ENCODE data around the gene MCRIP1.
A peak's percentile ranks its signal among the peaks of the same experiment; 100 is the strongest.
"Not testable (repeated sequence)": the region's sequence is repeated elsewhere in the genome, so short reads cannot be mapped to it uniquely, and the experiment has no call there.

The MCRIP1 gene

DNA sequence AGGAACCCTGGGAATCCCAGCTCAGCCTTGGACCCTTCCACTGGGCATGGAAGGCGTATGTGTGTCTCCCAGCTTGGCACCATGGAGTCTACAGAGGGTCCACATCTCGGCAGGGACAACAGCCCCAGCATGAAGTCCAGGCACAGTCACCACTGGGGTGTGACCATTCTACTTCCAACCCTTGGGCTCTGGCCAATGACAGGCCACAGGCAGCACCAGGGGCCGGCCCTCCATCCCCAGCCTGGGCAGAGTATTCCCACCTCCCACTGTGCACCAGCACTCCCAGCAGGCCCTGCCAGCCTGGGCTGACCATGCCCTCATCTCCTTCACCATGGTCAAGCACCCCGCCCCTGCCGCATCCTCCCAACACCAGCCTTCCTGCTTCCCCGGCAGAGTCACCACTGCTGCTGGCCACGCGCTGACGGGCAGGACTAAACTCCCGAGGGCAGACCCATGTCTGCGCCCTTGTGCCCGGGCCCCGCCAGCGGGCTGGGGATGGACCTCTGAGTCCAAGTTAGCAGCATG, 11.3 kb upstream of the MCRIP1 start:
- Histone ChIP-seq H3K4me1 (ENCODE audit: control insufficient read depth, insufficient read depth, low read length) (peaks cover 15% of the 10 kb centered on the region), H3K4me2 (ENCODE audit: low read length) (no peak overlapping the region), H3K36me3 (ENCODE audit: insufficient read depth, low read length) (peaks cover 61% of the 10 kb centered on the region), H3K27me3 (ENCODE audit: control insufficient read depth, insufficient read depth, low read length) (no peaks in the 10 kb centered on the region), H3K9ac (ENCODE audit: low read depth, low read length) (no peak overlapping the region), H3K9me3 (replicated peaks; ENCODE audit: low read length) (no peaks in the 10 kb centered on the region), H3K4me3 (ENCODE audit: low read length) (no peak overlapping the region)

DNA sequence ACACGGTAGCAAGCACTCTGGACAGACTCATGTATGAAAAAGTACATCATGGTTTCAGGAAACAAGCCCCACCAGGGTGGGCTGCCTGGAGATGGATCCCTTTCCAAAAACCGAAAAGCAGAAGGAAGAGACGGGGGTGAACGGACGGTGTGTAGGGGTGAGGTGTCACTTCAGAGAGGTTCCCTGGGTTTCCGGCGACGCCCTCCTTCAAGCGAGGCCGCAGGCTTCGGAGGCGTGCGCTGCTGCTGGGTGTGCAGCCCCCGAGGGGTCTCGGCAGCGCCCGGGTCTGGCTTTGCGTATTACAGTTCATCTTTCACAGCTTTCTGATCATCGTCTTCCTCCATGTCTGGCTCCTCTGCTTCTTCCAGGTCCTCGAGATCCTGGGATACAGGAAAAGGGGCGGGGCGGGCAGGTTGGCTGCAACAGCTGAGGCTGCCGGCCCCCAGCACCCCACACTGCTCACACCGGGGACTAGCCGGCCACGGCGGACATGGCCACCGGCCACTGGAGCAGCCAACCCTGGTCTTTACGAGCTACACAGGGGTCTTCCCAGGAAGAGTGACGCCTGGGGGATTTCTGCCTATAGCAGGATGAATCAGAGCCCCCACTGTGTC, 10.7 kb upstream of the MCRIP1 start:
- Histone ChIP-seq H3K9me3 (replicated peaks; ENCODE audit: low read length) (no peaks in the 10 kb centered on the region), H3K36me3 (ENCODE audit: insufficient read depth, low read length) (peaks cover 61% of the 10 kb centered on the region), H3K4me1 (ENCODE audit: control insufficient read depth, insufficient read depth, low read length) (peaks cover 15% of the 10 kb centered on the region), H3K4me2 (ENCODE audit: low read length) (no peak overlapping the region), H3K9ac (ENCODE audit: low read depth, low read length) (no peak overlapping the region), H3K4me3 (ENCODE audit: low read length) (no peak overlapping the region), H3K27me3 (ENCODE audit: control insufficient read depth, insufficient read depth, low read length) (no peaks in the 10 kb centered on the region)

GRCh38 chr17:81842725-81843504, 9.8 kb upstream of the MCRIP1 start:
- Histone ChIP-seq H3K4me1 (ENCODE audit: control insufficient read depth, insufficient read depth, low read length) (peaks cover 15% of the 10 kb centered on the region), H3K4me2 (ENCODE audit: low read length) (no peak overlapping the region), H3K27me3 (ENCODE audit: control insufficient read depth, insufficient read depth, low read length) (no peaks in the 10 kb centered on the region), H3K36me3 (ENCODE audit: insufficient read depth, low read length) (peaks cover 57% of the 10 kb centered on the region), H3K9ac (ENCODE audit: low read depth, low read length) (no peak overlapping the region), H3K9me3 (replicated peaks; ENCODE audit: low read length) (no peaks in the 10 kb centered on the region), H3K4me3 (ENCODE audit: low read length) (no peak overlapping the region)

DNA sequence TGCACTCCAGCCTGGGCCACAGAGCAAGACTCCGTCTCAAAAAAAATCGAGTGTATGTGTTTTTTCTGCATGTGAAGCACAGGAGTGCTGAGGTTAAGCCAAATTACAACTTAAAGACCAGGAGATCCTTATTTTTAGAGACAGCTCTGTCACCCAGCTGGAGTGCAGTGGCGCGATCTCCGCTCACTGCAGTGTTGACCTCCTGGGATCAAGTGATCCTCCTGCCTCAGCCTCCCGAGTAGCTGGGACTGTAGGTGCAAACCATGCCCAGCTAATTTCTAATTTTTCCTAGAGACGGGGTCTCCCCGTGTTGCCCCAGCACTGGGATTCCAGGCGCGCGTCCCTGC, 9.3 kb upstream of the MCRIP1 start:
- Histone ChIP-seq H3K9ac (ENCODE audit: low read depth, low read length) (no peak overlapping the region), H3K9me3 (replicated peaks; ENCODE audit: low read length) (no peaks in the 10 kb centered on the region), H3K4me1 (ENCODE audit: control insufficient read depth, insufficient read depth, low read length) (peaks cover 15% of the 10 kb centered on the region), H3K4me2 (ENCODE audit: low read length) (no peak overlapping the region), H3K36me3 (ENCODE audit: insufficient read depth, low read length) (peaks cover 54% of the 10 kb centered on the region), H3K4me3 (ENCODE audit: low read length) (no peak overlapping the region), H3K27me3 (ENCODE audit: control insufficient read depth, insufficient read depth, low read length) (no peaks in the 10 kb centered on the region)

GRCh38 chr17:81841866-81842265, 8.8 kb upstream of the MCRIP1 start:
- H3K9ac ChIP-seq (ENCODE audit: low read depth, low read length), result no peak overlapping the region
- H3K4me3 ChIP-seq (ENCODE audit: low read length), result no peak overlapping the region
- peaks cover 15% of the 10 kb centered on the region for H3K4me1 ChIP-seq (ENCODE audit: control insufficient read depth, insufficient read depth, low read length)
- no peak overlapping the region for H3K4me2 ChIP-seq (ENCODE audit: low read length)
- no peaks in the 10 kb centered on the region for H3K9me3 ChIP-seq (replicated peaks; ENCODE audit: low read length)
- no peaks in the 10 kb centered on the region for H3K27me3 ChIP-seq (ENCODE audit: control insufficient read depth, insufficient read depth, low read length)
- H3K36me3 ChIP-seq (ENCODE audit: insufficient read depth, low read length), result peaks cover 49% of the 10 kb centered on the region

- Histone ChIP-seq H3K9ac (ENCODE audit: low read depth, low read length) (no peak overlapping the region), H3K27me3 (ENCODE audit: control insufficient read depth, insufficient read depth, low read length) (no peaks in the 10 kb centered on the region), H3K4me2 (ENCODE audit: low read length) (no peak overlapping the region), H3K4me1 (ENCODE audit: control insufficient read depth, insufficient read depth, low read length) (peaks cover 15% of the 10 kb centered on the region), H3K9me3 (replicated peaks; ENCODE audit: low read length) (no peaks in the 10 kb centered on the region), H3K36me3 (ENCODE audit: insufficient read depth, low read length) (peaks cover 42% of the 10 kb centered on the region), H3K4me3 (ENCODE audit: low read length) (no peak overlapping the region)
These were observed 8.0 kb upstream of the MCRIP1 start for GRCh38 chr17:81840826-81841778.

GRCh38 chr17:81840059-81840458, 7.0 kb upstream of the MCRIP1 start:
- not testable (repeated sequence) for H3K9me3 ChIP-seq (replicated peaks; ENCODE audit: low read length); H3K9ac ChIP-seq (ENCODE audit: low read depth, low read length); H3K27me3 ChIP-seq (ENCODE audit: control insufficient read depth, insufficient read depth, low read length); H3K4me2 ChIP-seq (ENCODE audit: low read length); H3K4me3 ChIP-seq (ENCODE audit: low read length)
- Histone ChIP-seq H3K36me3 (ENCODE audit: insufficient read depth, low read length) (peaks cover 31% of the 10 kb centered on the region), H3K4me1 (ENCODE audit: control insufficient read depth, insufficient read depth, low read length) (peaks cover 15% of the 10 kb centered on the region)

DNA sequence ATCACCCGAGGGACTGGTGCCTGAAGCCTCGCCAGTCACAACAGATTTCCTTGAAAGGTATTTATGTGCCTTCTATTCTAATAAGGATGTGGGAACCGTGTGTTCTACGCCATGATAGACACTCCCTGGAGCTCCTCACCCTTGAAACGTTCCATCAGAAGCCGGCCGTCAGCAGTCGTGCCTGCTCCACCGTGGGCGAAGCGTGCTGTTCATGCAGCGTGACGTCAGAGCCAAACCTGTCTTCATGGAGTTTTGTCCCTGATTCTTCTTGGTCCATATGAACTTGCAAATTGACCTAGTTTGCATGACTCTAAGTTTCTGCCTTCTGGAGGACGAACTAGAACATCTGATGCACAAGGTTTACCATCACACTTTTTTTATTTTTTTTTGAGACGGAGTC, 6.2 kb upstream of the MCRIP1 start:
- Histone ChIP-seq H3K9me3 (replicated peaks; ENCODE audit: low read length) (no peaks in the 10 kb centered on the region), H3K4me1 (ENCODE audit: control insufficient read depth, insufficient read depth, low read length) (peaks cover 15% of the 10 kb centered on the region), H3K27me3 (ENCODE audit: control insufficient read depth, insufficient read depth, low read length) (no peaks in the 10 kb centered on the region), H3K36me3 (ENCODE audit: insufficient read depth, low read length) (peaks cover 24% of the 10 kb centered on the region), H3K4me2 (ENCODE audit: low read length) (no peak overlapping the region), H3K4me3 (ENCODE audit: low read length) (no peak overlapping the region), H3K9ac (ENCODE audit: low read depth, low read length) (no peak overlapping the region)

DNA sequence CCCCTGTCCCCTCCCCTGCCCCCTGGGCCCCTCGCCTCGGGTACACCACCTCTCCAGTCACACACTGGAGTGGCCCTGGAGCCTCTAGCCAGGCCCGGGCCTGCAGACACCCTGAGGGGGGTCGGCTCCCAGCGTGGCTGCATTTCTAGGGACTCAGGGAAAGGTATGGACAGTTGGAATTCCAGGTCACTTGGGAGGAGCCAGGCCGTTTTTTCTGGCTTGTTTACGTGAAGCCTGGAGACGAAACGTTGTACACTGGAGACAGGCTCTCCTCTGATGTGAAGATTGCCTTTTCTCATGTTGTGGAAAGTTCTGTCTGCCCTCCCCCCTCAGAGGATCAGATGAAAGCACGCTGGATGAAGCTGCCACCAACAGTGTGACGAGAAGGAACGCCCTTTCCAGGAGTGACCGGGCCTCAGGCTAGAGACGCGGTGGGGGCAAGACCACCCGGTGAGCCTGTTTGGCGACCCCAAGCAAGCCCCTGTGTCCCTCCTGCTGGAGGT, 5.7 kb upstream of the MCRIP1 start:
- H3K9ac ChIP-seq (ENCODE audit: low read depth, low read length), result no peak overlapping the region
- peaks cover 19% of the 10 kb centered on the region for H3K4me1 ChIP-seq (ENCODE audit: control insufficient read depth, insufficient read depth, low read length)

GRCh38 chr17:81837641-81838040, 4.5 kb upstream of the MCRIP1 start:
- Histone ChIP-seq H3K9me3 (replicated peaks; ENCODE audit: low read length) (no peaks in the 10 kb centered on the region), H3K27me3 (ENCODE audit: control insufficient read depth, insufficient read depth, low read length) (no peaks in the 10 kb centered on the region), H3K36me3 (ENCODE audit: insufficient read depth, low read length) (peaks cover 8% of the 10 kb centered on the region), H3K4me2 (ENCODE audit: low read length) (no peak overlapping the region), H3K4me1 (ENCODE audit: control insufficient read depth, insufficient read depth, low read length) (peaks cover 16% of the 10 kb centered on the region), H3K9ac (ENCODE audit: low read depth, low read length) (no peak overlapping the region), H3K4me3 (ENCODE audit: low read length) (no peak overlapping the region)

More for the DNA sequence above, 5.7 kb upstream of the MCRIP1 start:
- Histone ChIP-seq H3K4me3 (ENCODE audit: low read length) (no peak overlapping the region), H3K9me3 (replicated peaks; ENCODE audit: low read length) (no peaks in the 10 kb centered on the region), H3K27me3 (ENCODE audit: control insufficient read depth, insufficient read depth, low read length) (no peaks in the 10 kb centered on the region), H3K4me2 (ENCODE audit: low read length) (no peak overlapping the region), H3K36me3 (ENCODE audit: insufficient read depth, low read length) (peaks cover 19% of the 10 kb centered on the region)

- Histone ChIP-seq H3K4me2 (ENCODE audit: low read length) (peak within 1 kb of the TSS; percentile 88), H3K9ac (ENCODE audit: low read depth, low read length) (peak within 1 kb of the TSS; percentile 99), H3K36me3 (ENCODE audit: insufficient read depth, low read length) (peaks cover 3% of the 10 kb centered on the region), H3K4me1 (ENCODE audit: control insufficient read depth, insufficient read depth, low read length) (peaks cover 22% of the 10 kb centered on the region), H3K9me3 (replicated peaks; ENCODE audit: low read length) (no peaks in the 10 kb centered on the region), H3K4me3 (ENCODE audit: low read length) (peak within 1 kb of the TSS; percentile 80), H3K27me3 (ENCODE audit: control insufficient read depth, insufficient read depth, low read length) (no peaks in the 10 kb centered on the region)
These were observed 1.8 kb upstream of the MCRIP1 start, which contains the start of gene PPP1R27 for GRCh38 chr17:81834831-81835267. PPP1R27 (minus strand) TSS chr17:81835050; CDS start chr17:81834953, 97 bp downstream.
